Measurements from ENCODE around the gene XYLT1. TPM values are rescaled to one million over a fixed set of nuclear protein-coding genes. Genes with fewer than 3 reads are reported as not detected.

Gene XYLT1
- total RNA-seq, 5 donors from 2014 or later (not counting 1 experiment from before 2014, with no cell fraction given) = 25.8 to 70.6 (median 57.8) TPM

DNA sequence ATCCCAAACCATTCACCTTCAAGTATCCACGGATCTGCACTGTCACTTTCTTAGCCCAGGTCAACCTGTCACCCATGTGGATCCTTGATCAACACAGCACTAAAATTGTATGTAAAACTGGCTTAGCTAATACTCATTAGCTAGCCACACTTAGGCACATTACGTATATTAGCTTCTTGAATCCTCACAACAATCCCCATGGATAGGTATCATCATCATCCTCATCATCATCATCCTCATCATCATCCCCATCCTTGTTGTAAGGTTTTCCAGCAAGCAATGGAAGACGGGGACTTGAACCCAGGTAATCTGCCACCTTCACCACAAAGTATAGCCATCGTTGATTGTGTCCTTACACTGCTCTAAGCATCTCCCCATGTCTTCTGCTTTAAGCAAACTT lies 184.3 kb downstream of the XYLT1 start:
- H3K4me1 Mint-ChIP-seq = peaks cover 23 to 47% (median 40%) of the 10 kb centered on the region in 3 donors
- H3K4me3 ChIP-seq (ENCODE audit: control insufficient read depth in 1 of 2, extremely low read depth in 1 of 2, low read length in 1 of 2) = no peak overlapping the region
- no peak overlapping the region for H3K4me3 Mint-ChIP-seq
- no peaks in the 10 kb centered on the region for H3K27me3 Mint-ChIP-seq
- H3K27me3 ChIP-seq (replicated peaks in 1 of 2; ENCODE audit: control insufficient read depth in 2 of 2, extremely low read depth in 1 of 2, insufficient read depth in 2 of 2, low read length in 1 of 2) = no peaks in the 10 kb centered on the region
- H3K27ac Mint-ChIP-seq = no peak overlapping the region
- no peak for DNase-seq
- H3K36me3 Mint-ChIP-seq = peaks cover 18% of the 10 kb centered on the region
- peaks cover 0 to 6% of the 10 kb centered on the region in 2 experiments for H3K4me1 ChIP-seq (ENCODE audit: control insufficient read depth in 1 of 2, extremely low read depth in 1 of 2, insufficient read depth in 2 of 2, low read length in 2 of 2)
- no peaks in the 10 kb centered on the region for H3K9me3 ChIP-seq
- no peak overlapping the region for H3K27ac ChIP-seq (ENCODE audit: low read length)
- CTCF ChIA-PET = no interaction called here
- no peak for ATAC-seq (replicated peaks in 1 of 4)
- H3K9me3 Mint-ChIP-seq = peaks cover 0 to 4% (median 2%) of the 10 kb centered on the region in 3 donors
- no peaks in the 10 kb centered on the region for H3K36me3 ChIP-seq (ENCODE audit: control insufficient read depth in 2 of 2, extremely low read depth in 1 of 2, insufficient read depth in 1 of 2, low read length in 1 of 2)
- POLR2A ChIA-PET = no interaction called here
- 83% methylated on average over 2 of the region's 4 CpGs for WGBS (ENCODE audit: insufficient coverage)

DNA sequence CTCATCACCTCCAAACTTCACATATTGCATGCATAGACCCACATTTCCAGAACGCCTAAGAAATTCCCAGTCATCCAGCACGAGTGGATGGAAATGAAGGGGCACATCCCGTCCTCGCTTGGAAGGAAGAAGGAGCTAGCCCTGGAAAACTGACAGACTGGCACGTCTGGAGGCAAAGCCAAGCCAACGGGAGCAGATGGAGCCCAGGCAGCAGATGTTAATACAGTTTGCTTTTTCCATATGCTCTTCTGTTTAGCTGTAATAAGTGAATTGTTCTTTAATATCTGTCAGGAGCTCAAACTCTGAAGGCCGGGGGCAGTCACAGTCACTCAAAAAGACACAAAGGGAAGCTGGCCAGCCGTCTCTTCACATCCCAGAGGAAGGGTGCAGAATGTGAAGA lies 187.7 kb downstream of the XYLT1 start:
- Histone ChIP-seq H3K9me3 (no peaks in the 10 kb centered on the region), H3K4me1 (ENCODE audit: control insufficient read depth in 1 of 2, extremely low read depth in 1 of 2, insufficient read depth in 2 of 2, low read length in 2 of 2) (peaks cover 0 to 6% of the 10 kb centered on the region in 2 experiments), H3K27ac (ENCODE audit: low read length) (no peak overlapping the region), H3K4me3 (ENCODE audit: control insufficient read depth in 1 of 2, extremely low read depth in 1 of 2, low read length in 1 of 2) (no peak overlapping the region), H3K36me3 (ENCODE audit: control insufficient read depth in 2 of 2, extremely low read depth in 1 of 2, insufficient read depth in 1 of 2, low read length in 1 of 2) (no peaks in the 10 kb centered on the region), H3K27me3 (replicated peaks in 1 of 2; ENCODE audit: control insufficient read depth in 2 of 2, extremely low read depth in 1 of 2, insufficient read depth in 2 of 2, low read length in 1 of 2) (no peaks in the 10 kb centered on the region)
- no peaks in the 10 kb centered on the region for H3K27me3 Mint-ChIP-seq
- POLR2A ChIA-PET = no interaction called here
- H3K36me3 Mint-ChIP-seq = peaks cover 7% of the 10 kb centered on the region
- ATAC-seq (replicated peaks in 1 of 4) (no peak), DNase-seq (no peak)
- peaks cover 39 to 65% (median 53%) of the 10 kb centered on the region in 3 donors for H3K4me1 Mint-ChIP-seq
- CTCF ChIA-PET = no interaction called here
- WGBS (ENCODE audit: insufficient coverage) = 93% methylated on average over 8 of the region's 8 CpGs
- no peaks in the 10 kb centered on the region for H3K9me3 Mint-ChIP-seq
- no peak overlapping the region for H3K4me3 Mint-ChIP-seq
- H3K27ac Mint-ChIP-seq = no peak overlapping the region

DNA sequence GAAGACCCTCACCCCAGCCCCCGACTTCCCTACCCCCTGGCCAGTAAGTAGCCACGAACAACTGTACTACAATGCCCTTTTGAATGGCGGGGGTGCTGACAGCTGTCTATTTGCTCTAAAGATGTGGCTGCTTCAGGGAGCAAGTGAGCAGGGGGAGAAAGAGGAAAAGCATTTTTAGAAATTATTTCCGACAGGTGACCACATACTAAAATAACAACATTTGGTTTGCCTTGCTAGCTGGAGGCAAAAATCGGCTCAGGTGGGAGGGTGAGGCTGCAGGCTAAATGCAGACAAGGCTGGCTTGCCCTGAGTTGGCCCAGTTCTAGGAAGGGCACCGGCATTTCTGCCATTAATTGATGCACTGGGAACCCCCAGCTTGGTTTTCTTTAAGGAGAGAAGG lies 188.5 kb downstream of the XYLT1 start:
- Histone ChIP-seq H3K27ac (ENCODE audit: low read length) (no peak overlapping the region), H3K27me3 (replicated peaks in 1 of 2; ENCODE audit: control insufficient read depth in 2 of 2, extremely low read depth in 1 of 2, insufficient read depth in 2 of 2, low read length in 1 of 2) (no peaks in the 10 kb centered on the region), H3K4me3 (ENCODE audit: control insufficient read depth in 1 of 2, extremely low read depth in 1 of 2, low read length in 1 of 2) (no peak overlapping the region), H3K36me3 (ENCODE audit: control insufficient read depth in 2 of 2, extremely low read depth in 1 of 2, insufficient read depth in 1 of 2, low read length in 1 of 2) (no peaks in the 10 kb centered on the region), H3K4me1 (ENCODE audit: control insufficient read depth in 1 of 2, extremely low read depth in 1 of 2, insufficient read depth in 2 of 2, low read length in 2 of 2) (peaks cover 0 to 6% of the 10 kb centered on the region in 2 experiments), H3K9me3 (no peaks in the 10 kb centered on the region)
- peaks cover 39 to 65% (median 53%) of the 10 kb centered on the region in 3 donors for H3K4me1 Mint-ChIP-seq
- H3K27me3 Mint-ChIP-seq = no peaks in the 10 kb centered on the region
- ATAC-seq (replicated peaks in 1 of 4) (no peak), DNase-seq (no peak)
- H3K27ac Mint-ChIP-seq = no peak overlapping the region
- H3K36me3 Mint-ChIP-seq = peaks cover 3% of the 10 kb centered on the region
- 60% methylated on average over 1 of the region's 6 CpGs for WGBS (ENCODE audit: insufficient coverage)
- ChIA-PET CTCF (no interaction called here), POLR2A (interaction anchor here in 1 of 2 donors (0.6 kb wide), 1 partner anchor 51 kb away, joined by 4 read pairs; no protein-coding TSS in a partner anchor)
- H3K9me3 Mint-ChIP-seq = no peaks in the 10 kb centered on the region
- no peak overlapping the region for H3K4me3 Mint-ChIP-seq

DNA sequence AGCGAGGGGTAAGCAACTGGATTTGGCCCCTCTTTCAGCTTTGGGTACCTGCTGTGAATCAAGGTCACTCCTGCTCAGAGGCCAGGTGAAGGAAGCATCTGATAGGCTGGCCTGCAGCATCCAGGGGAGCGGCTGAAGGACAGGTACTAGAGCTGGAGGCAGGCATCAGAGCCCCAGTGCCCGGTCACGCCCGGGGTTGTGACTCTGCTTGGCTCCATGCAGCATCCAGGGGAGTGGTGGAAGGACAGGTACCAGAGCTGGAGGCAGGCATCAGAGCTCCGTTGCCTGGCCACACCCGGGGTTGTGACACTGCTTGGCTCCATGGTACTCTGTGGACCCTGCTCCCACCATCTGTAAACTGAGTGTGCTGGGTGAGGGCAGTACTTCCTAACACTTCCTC lies 189.7 kb downstream of the XYLT1 start:
- no peaks in the 10 kb centered on the region for H3K27me3 Mint-ChIP-seq
- no peaks in the 10 kb centered on the region for H3K27me3 ChIP-seq (replicated peaks in 1 of 2; ENCODE audit: control insufficient read depth in 2 of 2, extremely low read depth in 1 of 2, insufficient read depth in 2 of 2, low read length in 1 of 2)
- no peak for DNase-seq
- no peak overlapping the region for H3K4me3 Mint-ChIP-seq
- CTCF ChIA-PET = no interaction called here
- H3K9me3 Mint-ChIP-seq = no peaks in the 10 kb centered on the region
- H3K27ac ChIP-seq (ENCODE audit: low read length) = no peak overlapping the region
- no peak for ATAC-seq (replicated peaks in 1 of 4)
- H3K36me3 Mint-ChIP-seq = no peaks in the 10 kb centered on the region
- H3K9me3 ChIP-seq = no peaks in the 10 kb centered on the region
- no peak overlapping the region for H3K4me3 ChIP-seq (ENCODE audit: control insufficient read depth in 1 of 2, extremely low read depth in 1 of 2, low read length in 1 of 2)
- H3K36me3 ChIP-seq (ENCODE audit: control insufficient read depth in 2 of 2, extremely low read depth in 1 of 2, insufficient read depth in 1 of 2, low read length in 1 of 2) = no peaks in the 10 kb centered on the region
- H3K4me1 Mint-ChIP-seq = peaks cover 41 to 68% (median 54%) of the 10 kb centered on the region in 3 donors
- peaks cover 0 to 9% of the 10 kb centered on the region in 2 experiments for H3K4me1 ChIP-seq (ENCODE audit: control insufficient read depth in 1 of 2, extremely low read depth in 1 of 2, insufficient read depth in 2 of 2, low read length in 2 of 2)
- POLR2A ChIA-PET = no interaction called here
- WGBS (ENCODE audit: insufficient coverage) = 100% methylated on average over 2 of the region's 7 CpGs
- H3K27ac Mint-ChIP-seq = no peak overlapping the region

DNA sequence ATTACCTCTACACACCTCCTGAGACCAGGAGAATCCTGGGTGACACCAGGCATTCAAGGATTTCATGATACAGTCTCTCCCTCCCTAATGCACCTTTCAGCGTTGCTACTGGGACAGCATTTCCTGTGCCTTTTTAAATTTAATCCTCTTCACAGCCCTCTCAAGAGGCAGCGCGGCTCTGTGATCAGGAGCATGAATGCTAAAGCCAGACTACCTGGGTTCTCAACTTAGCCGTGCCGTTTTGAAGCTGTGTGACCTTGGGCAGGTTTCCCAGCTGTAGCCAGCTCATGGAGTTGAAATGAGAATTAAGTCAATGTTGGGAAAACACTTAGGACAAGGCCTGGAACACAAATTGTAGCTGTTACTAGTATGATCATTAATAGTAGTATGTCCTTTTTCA lies 191.8 kb downstream of the XYLT1 start:
- Mint-ChIP-seq H3K36me3 (no peaks in the 10 kb centered on the region), H3K27ac (peak overlapping the region in 1 of 2 donors; percentile 39), H3K4me3 (no peak overlapping the region), H3K27me3 (no peaks in the 10 kb centered on the region), H3K4me1 (peaks cover 52 to 75% (median 60%) of the 10 kb centered on the region in 3 donors), H3K9me3 (no peaks in the 10 kb centered on the region)
- WGBS (ENCODE audit: insufficient coverage) = 60% methylated on average over 1 of the region's 5 CpGs
- Histone ChIP-seq H3K9me3 (no peaks in the 10 kb centered on the region), H3K27ac (ENCODE audit: low read length) (no peak overlapping the region), H3K36me3 (ENCODE audit: control insufficient read depth in 2 of 2, extremely low read depth in 1 of 2, insufficient read depth in 1 of 2, low read length in 1 of 2) (no peaks in the 10 kb centered on the region), H3K4me3 (ENCODE audit: control insufficient read depth in 1 of 2, extremely low read depth in 1 of 2, low read length in 1 of 2) (no peak overlapping the region), H3K4me1 (ENCODE audit: control insufficient read depth in 1 of 2, extremely low read depth in 1 of 2, insufficient read depth in 2 of 2, low read length in 2 of 2) (peaks cover 0 to 24% of the 10 kb centered on the region in 2 experiments), H3K27me3 (replicated peaks in 1 of 2; ENCODE audit: control insufficient read depth in 2 of 2, extremely low read depth in 1 of 2, insufficient read depth in 2 of 2, low read length in 1 of 2) (no peaks in the 10 kb centered on the region)
- ATAC-seq (replicated peaks in 1 of 4) (no peak), DNase-seq (no peak)
- POLR2A ChIA-PET = no interaction called here
- CTCF ChIA-PET = interaction anchor here in 1 of 2 donors (1.2 kb wide), 1 partner anchor 300 kb away, joined by 4 read pairs; no protein-coding TSS in a partner anchor

DNA sequence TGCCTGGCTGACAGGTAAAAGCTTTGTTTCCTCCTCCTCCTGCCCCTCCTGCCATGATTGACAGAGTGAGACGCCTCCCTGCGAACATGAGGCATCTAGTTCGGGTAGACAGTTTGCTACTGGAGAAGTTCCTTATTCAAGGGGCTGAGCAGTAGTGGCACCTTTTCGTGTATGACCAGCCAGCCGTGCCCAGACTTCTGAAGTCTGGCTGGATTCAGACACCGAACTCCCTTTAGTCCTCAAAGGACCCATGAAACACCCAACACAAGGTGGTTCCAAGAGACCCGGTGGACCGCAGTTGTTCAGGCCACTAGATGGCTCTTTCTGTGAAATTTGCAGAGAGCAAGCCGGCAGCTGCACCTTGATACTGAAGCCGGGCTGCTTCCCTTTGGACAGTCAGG lies 192.8 kb downstream of the XYLT1 start:
- no peaks in the 10 kb centered on the region for H3K27me3 Mint-ChIP-seq
- H3K4me3 ChIP-seq (ENCODE audit: control insufficient read depth in 1 of 2, extremely low read depth in 1 of 2, low read length in 1 of 2) = no peak overlapping the region
- no peaks in the 10 kb centered on the region for H3K9me3 Mint-ChIP-seq
- ChIA-PET POLR2A (interaction anchor here in 1 of 2 donors (0.7 kb wide), 1 partner anchor 39 kb away, joined by 3 read pairs; no protein-coding TSS in a partner anchor), CTCF (no interaction called here)
- H3K36me3 ChIP-seq (ENCODE audit: control insufficient read depth in 2 of 2, extremely low read depth in 1 of 2, insufficient read depth in 1 of 2, low read length in 1 of 2) = no peaks in the 10 kb centered on the region
- no peak overlapping the region for H3K27ac ChIP-seq (ENCODE audit: low read length)
- peaks cover 42 to 73% (median 58%) of the 10 kb centered on the region in 3 donors for H3K4me1 Mint-ChIP-seq
- DNase-seq (peak in 5 of 35 experiments; percentile 5 to 27 (median 8)), ATAC-seq (replicated peaks in 1 of 4) (no peak)
- H3K27me3 ChIP-seq (replicated peaks in 1 of 2; ENCODE audit: control insufficient read depth in 2 of 2, extremely low read depth in 1 of 2, insufficient read depth in 2 of 2, low read length in 1 of 2) = no peaks in the 10 kb centered on the region
- WGBS (ENCODE audit: insufficient coverage) = 79% methylated on average over 6 of the region's 10 CpGs
- no peak overlapping the region for H3K4me3 Mint-ChIP-seq
- H3K27ac Mint-ChIP-seq = peak overlapping the region in 1 of 2 donors; percentile 22
- H3K4me1 ChIP-seq (ENCODE audit: control insufficient read depth in 1 of 2, extremely low read depth in 1 of 2, insufficient read depth in 2 of 2, low read length in 2 of 2) = peaks cover 0 to 30% of the 10 kb centered on the region in 2 experiments
- no peaks in the 10 kb centered on the region for H3K9me3 ChIP-seq
- H3K36me3 Mint-ChIP-seq = peaks cover 4% of the 10 kb centered on the region

All from T-cell (primary cell).